Occipital lobe (tissue), 2 donors: Measurements from ENCODE around the gene CENATAC. TPM values are rescaled to one million over a fixed set of nuclear protein-coding genes. Genes with fewer than 3 reads are reported as not detected.
A peak's percentile ranks its signal among the peaks of the same experiment; 100 is the strongest.
"Not testable (repeated sequence)": the region's sequence is repeated elsewhere in the genome, so short reads cannot be mapped to it uniquely, and the experiment has no call there.

Source experiments
- DNase-seq: peaks from one replicate; lab custom pipeline; 2025; lab: John Stamatoyannopoulos, UW
- total RNA-seq: library from RNA; depleted of rRNA; stranded (reverse); fragments of >200 nt; gene quantifications from one replicate; pipeline ENCODE4 v1.2.3, GENCODE V29; 2014

The CENATAC gene
- total RNA-seq, 1 donor from 2014 or later, result 31.0 TPM

DNA sequence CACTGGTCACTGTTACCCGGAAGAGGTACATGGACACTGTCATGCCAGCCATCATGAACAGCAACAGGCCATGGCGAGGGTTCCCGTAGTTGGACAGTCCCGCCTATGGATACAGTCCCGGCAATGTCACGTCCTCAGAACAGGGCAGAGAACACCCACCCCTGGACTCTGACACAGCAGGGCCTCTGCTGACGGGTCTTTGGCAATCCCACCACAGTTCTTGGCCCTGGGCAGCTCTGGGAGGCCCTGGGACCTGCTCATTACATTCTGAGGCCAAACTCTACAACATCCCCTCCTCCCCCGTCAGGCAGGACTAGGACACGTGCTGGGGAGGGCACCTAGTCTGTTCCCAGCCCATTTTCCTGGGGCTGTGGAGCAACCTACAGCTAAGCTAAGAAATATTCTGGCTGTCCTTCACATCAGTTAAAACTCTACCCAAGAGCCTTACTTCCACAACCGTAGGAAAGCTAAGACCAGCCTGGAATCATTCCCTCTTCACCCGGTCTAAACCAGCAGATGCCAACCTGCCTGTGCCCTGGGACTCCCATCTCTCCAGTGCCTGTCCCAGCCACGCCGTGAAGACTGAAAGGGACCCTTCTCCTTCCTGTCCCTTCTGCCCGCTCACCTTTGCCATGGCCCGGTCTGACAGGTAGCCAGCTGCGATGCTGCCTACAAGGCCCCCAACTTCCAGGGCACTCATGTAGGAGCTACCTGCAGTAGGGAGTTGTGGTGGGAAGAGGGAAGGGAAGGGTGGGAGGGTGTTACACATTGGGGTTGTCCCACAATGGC lies 28.2 kb downstream of the CENATAC start:
- DNase-seq, result no peak

- no peak for DNase-seq
These were observed 29.0 kb downstream of the CENATAC start for GRCh38 chr11:119026970-119027369.

DNA sequence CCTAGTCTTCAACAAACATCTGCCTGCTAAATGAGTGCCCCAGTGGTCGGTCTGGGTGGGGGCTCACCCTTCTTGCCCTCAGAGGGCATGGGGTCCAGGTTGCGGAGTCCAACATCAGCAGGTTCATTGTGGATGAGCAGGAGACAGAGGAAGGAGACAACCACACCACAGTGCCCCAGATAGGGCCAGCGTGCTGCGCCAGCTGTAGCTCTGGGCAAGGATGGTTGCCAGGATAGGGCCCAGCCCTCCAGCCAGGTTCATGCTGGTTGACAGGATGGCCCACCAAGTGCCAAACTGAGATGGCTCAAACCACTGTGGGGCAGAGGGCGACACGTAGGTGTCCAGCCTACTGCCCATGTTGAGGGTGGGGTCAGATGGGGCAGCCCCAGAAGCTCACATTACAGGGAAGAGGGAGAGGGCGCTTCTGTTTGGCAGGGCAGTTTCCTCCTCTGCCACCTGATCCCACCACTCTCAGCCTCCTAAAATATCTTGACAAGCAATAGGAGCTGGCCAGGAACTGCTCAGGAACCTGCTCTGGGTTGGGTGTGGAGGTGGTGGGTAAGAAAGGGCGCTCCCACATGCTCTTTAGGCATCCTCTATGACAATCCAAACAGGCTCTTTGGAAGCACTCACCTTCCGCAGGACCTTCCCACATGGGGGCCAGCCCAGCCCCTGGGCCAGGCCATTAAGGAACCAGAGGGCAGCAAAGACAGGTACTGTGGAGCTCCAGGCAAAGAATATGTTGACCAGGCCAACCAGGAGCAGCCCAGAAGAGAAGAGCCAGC lies 29.8 kb downstream of the CENATAC start:
- no peak for DNase-seq

DNA sequence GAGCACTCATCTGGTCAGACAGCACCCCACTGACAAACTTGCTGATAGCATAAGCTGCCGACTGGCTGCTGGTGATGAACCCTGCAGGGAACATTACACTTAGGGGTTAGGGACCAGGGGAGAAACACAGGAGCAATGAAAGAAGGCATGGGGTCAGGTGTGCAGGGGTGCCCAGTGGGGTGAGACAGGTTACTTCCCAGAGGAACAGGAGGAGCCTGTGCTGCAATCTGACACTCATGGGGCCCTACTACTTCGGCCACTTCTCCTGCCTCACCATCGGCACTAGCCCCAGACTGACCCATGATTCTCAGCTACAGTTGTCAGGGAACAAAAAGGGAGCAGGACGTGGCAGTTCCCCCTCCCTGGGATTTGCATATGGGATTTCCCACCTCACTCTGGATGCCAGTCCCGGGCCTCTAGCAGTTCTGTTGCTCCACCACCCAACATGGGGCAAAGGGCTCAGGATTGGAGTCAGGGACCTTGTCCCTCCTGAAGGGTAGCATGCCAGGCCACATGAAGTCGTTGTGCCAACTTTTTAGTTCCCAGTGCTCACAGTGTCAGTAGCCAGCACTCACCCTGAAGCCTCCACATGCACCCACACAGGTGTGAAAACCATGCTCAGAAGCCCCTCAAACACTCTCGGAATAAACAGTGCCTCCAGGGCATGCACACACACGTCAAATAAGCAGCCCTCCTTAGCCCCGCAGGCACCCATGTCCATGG lies 30.6 kb downstream of the CENATAC start:
- DNase-seq, result no peak

- DNase-seq, result no peak
These were observed 31.1 kb downstream of the CENATAC start for GRCh38 chr11:119029069-119029339.

GRCh38 chr11:119029340-119030028 lies 31.5 kb downstream of the CENATAC start:
- no peak for DNase-seq

GRCh38 chr11:119030029-119030328 lies 32.0 kb downstream of the CENATAC start:
- no peak for DNase-seq

- DNase-seq, result peak; percentile 95
These were observed 32.5 kb downstream of the CENATAC start, which contains the start of gene SLC37A4 for GRCh38 chr11:119030329-119031047. Gene SLC37A4 (minus strand): TSS chr11:119030877.

DNA sequence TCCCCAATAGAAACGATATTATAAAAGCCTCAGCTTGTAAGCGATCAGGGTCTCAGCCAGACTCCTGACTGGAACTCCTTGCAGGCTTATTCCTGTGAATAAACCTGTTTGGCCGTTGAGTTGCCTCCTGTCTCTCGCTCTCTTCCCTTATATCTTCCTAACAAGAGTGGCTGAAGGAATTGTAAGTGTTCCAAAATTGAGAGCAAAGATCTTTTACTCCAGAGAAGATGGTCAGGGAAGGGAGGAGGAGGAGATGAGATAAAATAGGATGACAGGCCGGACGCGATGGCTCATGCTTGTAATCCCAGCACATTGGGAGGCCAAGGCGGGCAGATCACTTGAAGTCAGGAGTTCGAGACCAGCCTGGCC lies 34.0 kb downstream of the CENATAC start:
- no peak for DNase-seq

DNA sequence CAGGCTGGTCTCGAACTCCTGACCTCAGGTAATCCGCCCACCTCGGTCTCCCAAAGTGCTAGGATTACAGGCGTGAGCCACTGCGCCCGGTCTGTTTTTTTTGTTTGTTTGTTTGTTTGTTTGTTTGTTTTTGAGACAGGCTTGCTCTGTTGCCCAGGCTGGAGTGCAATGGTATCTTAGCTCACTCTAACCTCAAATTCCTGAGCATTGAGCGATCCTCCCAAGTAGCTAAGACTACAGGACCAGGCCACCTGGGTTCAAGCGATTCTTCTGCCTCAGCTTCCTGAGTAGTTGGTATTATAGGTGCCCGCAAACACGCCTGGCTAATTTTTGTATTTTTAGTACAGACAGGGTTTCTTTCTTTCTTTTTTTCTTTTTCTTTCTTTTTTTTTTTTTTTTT lies 35.5 kb downstream of the CENATAC start:
- not testable (repeated sequence) for DNase-seq

DNA sequence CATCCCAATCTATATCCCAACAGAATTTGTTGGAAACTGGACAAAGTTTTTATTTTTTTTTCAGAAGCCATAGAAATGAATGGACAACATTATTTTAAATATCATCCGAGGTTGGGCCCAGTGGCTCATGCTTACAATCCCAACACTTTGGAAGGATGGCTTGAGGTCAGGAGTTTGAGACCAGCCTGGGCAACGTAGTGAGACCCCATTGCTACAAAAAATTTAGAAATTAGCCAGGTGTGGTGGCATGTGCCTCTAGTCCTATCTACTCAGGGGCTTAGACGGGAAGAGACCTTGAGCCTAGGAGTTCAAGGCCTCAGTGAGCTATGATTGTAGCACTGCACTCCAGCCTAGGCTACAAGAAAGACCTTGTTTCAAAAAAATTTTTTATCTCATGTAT lies 36.9 kb downstream of the CENATAC start:
- DNase-seq, result no peak

- no peak for DNase-seq
These were observed 40.9 kb downstream of the CENATAC start for GRCh38 chr11:119038884-119039283.

DNA sequence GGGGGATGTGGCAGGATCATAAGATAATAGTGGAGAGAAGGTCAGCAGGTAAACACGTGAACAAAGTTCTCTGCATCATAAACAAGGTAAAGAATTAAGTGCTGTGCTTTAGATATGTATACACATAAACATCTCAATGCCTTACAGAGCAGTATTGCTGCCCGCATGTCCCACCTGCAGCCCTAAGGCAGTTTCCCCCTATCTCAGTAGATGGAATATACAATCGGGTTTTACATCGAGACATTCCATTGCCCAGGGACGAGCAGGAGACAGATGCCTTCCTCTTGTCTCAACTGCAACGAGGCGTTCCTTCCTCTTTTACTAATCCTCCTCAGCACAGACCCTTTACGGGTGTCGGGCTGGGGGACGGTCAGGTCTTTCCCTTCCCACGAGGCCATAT lies 41.5 kb downstream of the CENATAC start:
- not testable (repeated sequence) for DNase-seq

- no peak for DNase-seq
These were observed 44.0 kb downstream of the CENATAC start for GRCh38 chr11:119041821-119042514.

DNA sequence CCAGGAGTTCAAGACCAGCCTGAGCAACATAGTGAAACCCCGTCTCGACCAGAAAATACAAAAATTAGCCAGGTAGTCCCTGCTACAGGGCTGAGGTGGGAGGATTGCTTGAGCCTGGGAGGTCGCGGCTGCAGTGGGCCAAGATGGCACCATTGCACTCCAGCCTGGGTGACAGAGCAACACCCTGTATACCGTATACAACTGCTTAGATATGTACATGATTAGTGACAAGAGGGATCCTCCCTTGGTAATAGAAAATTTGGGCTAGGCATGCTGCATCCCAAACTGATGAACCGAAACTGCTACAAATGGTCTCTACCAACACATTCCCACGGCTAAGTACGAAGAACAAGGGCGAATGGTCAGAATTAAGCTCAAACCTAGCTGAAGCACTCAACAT lies 45.0 kb downstream of the CENATAC start:
- DNase-seq, result no peak

DNA sequence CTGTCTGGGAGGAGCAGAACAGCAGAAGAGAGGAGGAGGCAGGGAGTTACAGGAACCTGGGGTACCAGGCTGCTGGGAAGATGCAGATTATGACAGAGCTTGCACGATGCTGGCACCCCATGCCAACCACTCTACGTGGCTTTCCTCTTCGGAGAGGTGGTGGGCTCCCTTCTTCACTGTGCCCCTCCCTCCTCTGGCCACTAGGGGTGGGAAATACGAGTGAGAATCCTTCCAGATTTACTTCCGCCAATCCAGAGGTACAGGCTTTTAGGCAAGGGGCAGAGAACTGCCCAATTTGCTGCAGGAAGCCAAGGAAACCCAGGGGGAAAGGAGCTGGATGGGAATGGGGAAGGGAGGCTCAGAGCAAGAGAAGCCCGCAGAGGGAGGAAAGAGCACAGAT lies 46.8 kb downstream of the CENATAC start:
- DNase-seq, result no peak

- no peak for DNase-seq
These were observed 48.6 kb downstream of the CENATAC start for GRCh38 chr11:119046489-119046888.

GRCh38 chr11:119047205-119047604 lies 49.3 kb downstream of the CENATAC start:
- DNase-seq, result no peak

DNA sequence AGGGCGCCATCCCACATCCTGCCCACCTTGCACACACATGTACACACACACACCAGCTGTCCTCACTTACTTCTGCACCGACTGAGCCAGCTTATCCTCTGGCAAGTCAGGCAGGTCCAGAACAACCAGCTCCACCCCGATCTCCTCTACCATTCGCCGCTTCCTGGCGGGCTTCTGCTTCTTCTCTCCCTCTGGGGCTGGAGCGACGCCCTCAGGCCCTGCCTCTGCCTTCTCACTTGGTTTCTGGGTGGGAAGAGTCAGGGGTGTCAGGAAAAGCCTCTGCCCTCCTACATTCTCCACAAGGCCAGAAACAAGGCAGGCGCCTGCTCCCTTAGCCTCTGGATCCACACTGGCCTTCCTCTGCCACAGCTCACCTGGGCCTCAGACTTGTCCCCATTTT lies 50.7 kb downstream of the CENATAC start:
- DNase-seq, result no peak

- no peak for DNase-seq
These were observed 51.1 kb downstream of the CENATAC start for GRCh38 chr11:119049081-119049480.
